Endothelial cell of umbilical vein (primary cell): Measurements from ENCODE around the gene SLC17A2. TPM values are rescaled to one million over a fixed set of nuclear protein-coding genes. Genes with fewer than 3 reads are reported as not detected.

Experiments
- BruUV-seq: library from RNA; stranded (reverse); fragments of 400-500 nt; replicated peaks from 2 replicates; lab custom pipeline; 2021; lab: Mats Ljungman, UMichigan
- CTCF ChIA-PET: fragments of 300-600, 350-600 bp; sonication (Branson Sonifier 250); formaldehyde crosslinking; loops from one replicate; lab custom pipeline; 2021; ENCODE audit warnings: antibody characterized with exemption, inconsistent platforms; lab: Charles Lee
- POLR2A ChIA-PET: fragments of 300-600, 350-600 bp; sonication (Branson Sonifier 250); formaldehyde crosslinking; loops from one replicate; lab custom pipeline; 2021; ENCODE audit warnings: antibody characterized with exemption, inconsistent platforms; lab: Charles Lee
- DNase-seq: peaks from one replicate; pipeline ENCODE4 v3.0.0-alpha.2; 2011; ENCODE audit warnings: low read depth, low spot score
- FAIRE-seq: peaks from 2 replicates; lab custom pipeline; 2011; peaks lifted over from hg19 to GRCh38; lab: Jason Lieb, UNC
- H2AFZ ChIP-seq: 2 replicates; pipeline ENCODE4 v1.6.0; 2012; ENCODE audit warnings: low read depth, low read length, control low read depth, inconsistent platforms
- H3K27ac ChIP-seq: 2 replicates; pipeline ENCODE4 v1.5.1; 2011; ENCODE audit warnings: low read depth, mild to moderate bottlenecking, control low read depth, low read length, moderate library complexity; ENCODE audit not compliant: insufficient read depth
- H3K27me3 ChIP-seq, 2 experiments: 2 replicates each; pipeline versions ENCODE4 v1.6.0 to v1.6.1; 2011; ENCODE audit warnings: low read length in 2 of 2, mixed read lengths in 1 of 2; ENCODE audit not compliant: control insufficient read depth in 2 of 2, insufficient read depth in 2 of 2
- H3K36me3 ChIP-seq, 2 experiments: 2 replicates in 1 of 2; 3 replicates in 1 of 2; pipeline ENCODE4 v1.5.1; 2011; ENCODE audit warnings: low read length in 2 of 2, mild to moderate bottlenecking in 1 of 2, moderate library complexity in 1 of 2; ENCODE audit not compliant: control insufficient read depth in 2 of 2, insufficient read depth in 2 of 2; ENCODE audit errors: extremely low read depth in 1 of 2
- H3K4me1 ChIP-seq: 3 replicates; pipeline ENCODE4 v1.5.1; 2011; ENCODE audit warnings: mild to moderate bottlenecking, low read length; ENCODE audit not compliant: control insufficient read depth, insufficient read depth; ENCODE audit errors: extremely low read depth
- H3K4me2 ChIP-seq: 2 replicates; pipeline ENCODE4 v1.6.1; 2011; ENCODE audit warnings: low read length, control low read depth, mixed read lengths; ENCODE audit not compliant: insufficient read depth
- H3K4me3 ChIP-seq, 3 experiments: fragments of 200-600 bp in 1 of 3; sonication (generic), shearing (Covaris generic) in 1 of 3; replicated peaks in 1 of 3; 2 replicates each; pipeline ENCODE4 v1.5.1; 2011 to 2016; ENCODE audit warnings: control low read depth in 3 of 3, low read length in 3 of 3, mild to moderate bottlenecking in 2 of 3, inconsistent platforms in 1 of 3, low read depth in 1 of 3, moderate library complexity in 1 of 3; ENCODE audit not compliant: insufficient read depth in 1 of 3
- H3K79me2 ChIP-seq: 2 replicates; pipeline ENCODE4 v1.6.0; 2012; ENCODE audit warnings: low read length, inconsistent platforms; ENCODE audit not compliant: control insufficient read depth, insufficient read depth
- H3K9ac ChIP-seq: replicated peaks from 2 replicates; pipeline ENCODE3; 2011; ENCODE audit warnings: low read length, control low read depth; ENCODE audit not compliant: insufficient read depth; ENCODE audit errors: extremely low read depth
- H3K9me1 ChIP-seq: replicated peaks from 3 replicates; pipeline ENCODE4 v1.6.0; 2011; ENCODE audit warnings: mild to moderate bottlenecking, low read length; ENCODE audit not compliant: control insufficient read depth, insufficient read depth; ENCODE audit errors: extremely low read depth
- H3K9me3 ChIP-seq: replicated peaks from 2 replicates; pipeline ENCODE4 v1.5.1; 2012; ENCODE audit warnings: low read length, inconsistent platforms; ENCODE audit not compliant: control insufficient read depth, insufficient read depth
- H4K20me1 ChIP-seq: replicated peaks from 2 replicates; pipeline ENCODE3; 2011; ENCODE audit warnings: mild to moderate bottlenecking, low read length; ENCODE audit not compliant: control insufficient read depth, insufficient read depth; ENCODE audit errors: extremely low read depth
- EZH2 ChIP-seq: IDR thresholded peaks from 2 replicates; pipeline ENCODE4 v1.6.1; 2012; ENCODE audit warnings: borderline replicate concordance, low read depth, mild to moderate bottlenecking, moderate library complexity, low read length, inconsistent platforms; ENCODE audit not compliant: severe bottlenecking
- FOS ChIP-seq: IDR thresholded peaks from 2 replicates; pipeline ENCODE4 v1.6.1; 2011; ENCODE audit warnings: mild to moderate bottlenecking, low read length, moderate library complexity, borderline replicate concordance; ENCODE audit not compliant: insufficient read depth
- GATA2 ChIP-seq: IDR thresholded peaks from 2 replicates; pipeline ENCODE4 v1.7.0; 2011; ENCODE audit warnings: low read depth, mild to moderate bottlenecking, moderate library complexity, mixed read lengths, low read length; ENCODE audit not compliant: insufficient read length, insufficient read depth
- JUN ChIP-seq: IDR thresholded peaks from 2 replicates; pipeline ENCODE4 v1.6.1; 2011; ENCODE audit warnings: borderline replicate concordance, low read depth; ENCODE audit not compliant: insufficient read length, insufficient read depth
- MYC ChIP-seq: IDR thresholded peaks from one replicate; pipeline ENCODE4 v1.6.1; 2011; ENCODE audit warnings: mild to moderate bottlenecking, low read depth, low read length
- POLR2A ChIP-seq: IDR thresholded peaks from 2 replicates; pipeline ENCODE4 v1.6.1; 2012; ENCODE audit warnings: low read depth, mild to moderate bottlenecking, control low read depth, low read length
- POLR2AphosphoS5 ChIP-seq: IDR thresholded peaks from 2 replicates; pipeline ENCODE4 v1.6.1; 2012; ENCODE audit warnings: low read depth, mild to moderate bottlenecking, control low read depth, low read length, moderate library complexity; ENCODE audit not compliant: insufficient read depth
- dilution Hi-C: fragments of 300-500 bp; cut with MboI; formaldehyde crosslinking; loops from one replicate; pipeline ENCODE4 v1.15.0; 2019; ENCODE audit warnings: low sequenced_read_pairs; ENCODE audit not compliant: extremely low pct_ligation_motif_present
- intact Hi-C: fragments of 100-400 bp; cut with micrococcal nuclease; formaldehyde crosslinking; loops from one replicate; pipeline ENCODE4 v1.10.0; 2022
- polyA plus RNA-seq, 4 experiments: library from polyadenylated mRNA; depleted of rRNA in 3 of 4; stranded (reverse) in 3 of 4; unstranded in 1 of 4; fragments of >200 nt; gene quantifications; 2 replicates each; pipeline versions ENCODE4 v1.2.1 to v1.2.3, GENCODE V29; 2011 to 2012; ENCODE audit warnings: missing spikeins in 1 of 4
- total RNA-seq: library from RNA; stranded (reverse); gene quantifications from 2 replicates; pipeline ENCODE4 v1.2.3, GENCODE V29; 2021
- TF ChIP-seq, protein P1 (sequence below): IDR thresholded peaks from 2 replicates; pipeline ENCODE4 v1.6.1; 2011; ENCODE audit not compliant: insufficient read depth, insufficient read length
- TF ChIP-seq, protein P2 (sequence below), 2 donors: IDR thresholded peaks; 1 replicate in 1 of 2; 2 replicates in 1 of 2; pipeline ENCODE4 v1.5.1; 2011; ENCODE audit warnings: low read length in 2 of 2, mild to moderate bottlenecking in 2 of 2, moderate library complexity in 2 of 2, control low read depth in 1 of 2, inconsistent platforms in 1 of 2, low read depth in 1 of 2; ENCODE audit not compliant: insufficient read depth in 1 of 2; ENCODE audit errors: extremely low read depth in 1 of 2

SLC17A2 gene
- total and polyA plus RNA-seq, 2 donors (not counting 3 experiments of a cell fraction or from before 2014, with no cell fraction given) = not detected

DNA sequence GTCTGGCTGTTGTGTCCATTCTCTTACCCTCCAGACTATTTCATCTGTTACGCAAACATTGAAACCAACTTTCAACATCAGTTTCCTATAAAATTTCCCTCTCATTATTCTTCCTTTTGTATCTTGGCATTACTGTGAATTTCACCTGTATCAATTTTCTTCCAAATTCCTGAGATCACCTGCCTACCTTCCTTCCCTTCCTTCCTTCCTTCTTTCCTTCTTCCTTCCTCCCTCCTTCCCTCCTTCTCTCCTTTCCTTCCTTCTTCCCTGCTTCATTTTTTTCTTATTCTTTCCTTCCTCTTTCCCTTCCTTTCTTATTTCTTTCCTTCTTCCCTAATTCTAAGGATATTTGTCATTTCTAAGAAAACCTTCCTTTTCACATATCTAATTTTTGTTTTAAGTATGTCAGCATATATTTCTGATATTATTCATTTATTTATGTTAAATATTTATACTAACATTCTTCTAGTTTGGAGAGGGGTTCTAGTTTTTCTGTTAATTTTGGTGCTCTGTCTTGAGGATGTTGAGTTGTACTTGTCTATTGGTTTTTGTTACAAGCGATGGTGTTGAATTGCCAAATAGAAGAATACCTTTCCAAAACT lies 51.7 kb downstream of the SLC17A2 start:
- ChIA-PET POLR2A (no interaction called here), CTCF (interaction anchor here (1.7 kb wide), 1 partner anchor 90 kb away, joined by 5 read pairs; no protein-coding TSS in a partner anchor)
- no peaks in the 10 kb centered on the region for H3K9me1 ChIP-seq
- H3K36me3 ChIP-seq = no peaks in the 10 kb centered on the region
- peaks cover 0 to 3% of the 10 kb centered on the region in 2 experiments for H3K27me3 ChIP-seq
- H3K9ac ChIP-seq = no peak overlapping the region
- intact Hi-C loops = no loop called here
- no TSS peak for BruUV-seq
- H3K79me2 ChIP-seq = no peaks in the 10 kb centered on the region
- H4K20me1 ChIP-seq = no peaks in the 10 kb centered on the region
- no peak overlapping the region for H3K4me3 ChIP-seq
- FAIRE-seq = no peak
- TF ChIP-seq EZH2 (no peak), GATA2 (no peak), POLR2AphosphoS5 (no peak), POLR2A (no peak)
- H3K9me3 ChIP-seq = no peaks in the 10 kb centered on the region
- no peak for DNase-seq
- no peak overlapping the region for H3K27ac ChIP-seq
- dilution Hi-C loops = no loop called here
- H3K4me2 ChIP-seq = no peak overlapping the region
- no peak overlapping the region for H2AFZ ChIP-seq
- no peaks in the 10 kb centered on the region for H3K4me1 ChIP-seq

DNA sequence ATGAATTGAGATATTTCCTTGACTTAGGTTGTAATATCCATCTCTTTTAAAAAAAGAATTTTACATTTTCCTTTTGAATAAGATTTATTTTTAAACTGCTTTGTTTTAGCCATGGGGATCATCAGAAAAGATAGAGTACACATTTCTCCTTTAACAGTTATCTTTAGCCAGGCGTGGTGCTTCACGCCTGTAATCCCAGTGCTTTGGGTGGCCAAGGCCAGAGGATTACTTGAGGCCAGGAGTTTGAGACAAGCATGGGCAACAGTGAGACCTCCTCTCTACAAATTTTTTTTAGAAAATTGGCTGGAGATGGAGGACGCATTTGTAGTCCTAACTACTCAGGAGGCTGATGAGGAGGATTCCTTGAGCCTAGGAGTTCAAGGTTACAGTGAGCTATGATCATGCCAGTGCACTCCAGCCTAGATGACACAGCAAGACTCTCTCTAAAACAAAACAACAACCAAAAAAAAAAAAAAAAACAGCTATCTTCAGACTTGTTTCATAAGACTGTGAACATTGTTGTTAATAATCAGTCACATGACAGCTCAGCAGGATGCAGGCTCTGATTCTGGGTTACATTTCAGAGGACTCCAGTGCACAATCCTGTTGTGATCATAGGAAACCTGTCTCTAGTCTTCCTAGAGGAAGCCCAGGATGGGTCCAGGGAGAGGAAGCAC lies 54.4 kb downstream of the SLC17A2 start:
- H2AFZ ChIP-seq = no peak overlapping the region
- FAIRE-seq (no peak), DNase-seq (no peak)
- peaks cover 0 to 3% of the 10 kb centered on the region in 2 experiments for H3K27me3 ChIP-seq
- ChIA-PET POLR2A (no interaction called here), CTCF (no interaction called here)
- intact Hi-C loops (no loop called here), dilution Hi-C loops (no loop called here)
- H3K4me3 ChIP-seq = no peak overlapping the region
- no peak for TF ChIP-seq EZH2
- no peak for TF ChIP-seq MYC
- TF ChIP-seq, protein P1, sequence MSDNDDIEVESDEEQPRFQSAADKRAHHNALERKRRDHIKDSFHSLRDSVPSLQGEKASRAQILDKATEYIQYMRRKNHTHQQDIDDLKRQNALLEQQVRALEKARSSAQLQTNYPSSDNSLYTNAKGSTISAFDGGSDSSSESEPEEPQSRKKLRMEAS = no peak
- no peak for TF ChIP-seq POLR2AphosphoS5
- TF ChIP-seq, protein P2, sequence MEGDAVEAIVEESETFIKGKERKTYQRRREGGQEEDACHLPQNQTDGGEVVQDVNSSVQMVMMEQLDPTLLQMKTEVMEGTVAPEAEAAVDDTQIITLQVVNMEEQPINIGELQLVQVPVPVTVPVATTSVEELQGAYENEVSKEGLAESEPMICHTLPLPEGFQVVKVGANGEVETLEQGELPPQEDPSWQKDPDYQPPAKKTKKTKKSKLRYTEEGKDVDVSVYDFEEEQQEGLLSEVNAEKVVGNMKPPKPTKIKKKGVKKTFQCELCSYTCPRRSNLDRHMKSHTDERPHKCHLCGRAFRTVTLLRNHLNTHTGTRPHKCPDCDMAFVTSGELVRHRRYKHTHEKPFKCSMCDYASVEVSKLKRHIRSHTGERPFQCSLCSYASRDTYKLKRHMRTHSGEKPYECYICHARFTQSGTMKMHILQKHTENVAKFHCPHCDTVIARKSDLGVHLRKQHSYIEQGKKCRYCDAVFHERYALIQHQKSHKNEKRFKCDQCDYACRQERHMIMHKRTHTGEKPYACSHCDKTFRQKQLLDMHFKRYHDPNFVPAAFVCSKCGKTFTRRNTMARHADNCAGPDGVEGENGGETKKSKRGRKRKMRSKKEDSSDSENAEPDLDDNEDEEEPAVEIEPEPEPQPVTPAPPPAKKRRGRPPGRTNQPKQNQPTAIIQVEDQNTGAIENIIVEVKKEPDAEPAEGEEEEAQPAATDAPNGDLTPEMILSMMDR (IDR thresholded peaks at IDR 0.05; ENCODE audit: extremely low read depth in 1 of 2, insufficient read depth in 1 of 2, low read depth in 1 of 2, low read length in 2 of 2) = no peak
- TF ChIP-seq JUN = no peak
- no peak for TF ChIP-seq GATA2
- no peak for TF ChIP-seq POLR2A
- no peak for TF ChIP-seq FOS
- no peaks in the 10 kb centered on the region for H3K9me3 ChIP-seq
- no TSS peak for BruUV-seq
- H3K79me2 ChIP-seq = no peaks in the 10 kb centered on the region
- no peaks in the 10 kb centered on the region for H4K20me1 ChIP-seq
- no peak overlapping the region for H3K4me2 ChIP-seq
- H3K9me1 ChIP-seq = no peaks in the 10 kb centered on the region
- H3K4me1 ChIP-seq = no peaks in the 10 kb centered on the region
- H3K9ac ChIP-seq = no peak overlapping the region
- H3K27ac ChIP-seq = no peak overlapping the region
- H3K36me3 ChIP-seq = no peaks in the 10 kb centered on the region
